ENCODE measurements around the gene SNURF.

- TF ChIP-seq CTCF (optimal IDR thresholded peaks at IDR 0.05 in 1 of 3, IDR thresholded peaks at IDR 0.05 in 1 of 3, conservative IDR thresholded peaks at IDR 0.05 in 1 of 3; ENCODE audit: extremely low read depth in 1 of 3, insufficient read depth in 2 of 3, low read length in 3 of 3) (no peak), EZH2 (IDR thresholded peaks at IDR 0.05; ENCODE audit: low read length) (no peak)
Observed at GRCh38 chr15:24962880-24963279, 8.1 kb downstream of the SNURF start.
